SK-N-MC (cell line): ENCODE results near the gene OR7G3.

ENCODE experiments used
- EZH2 ChIP-seq: fragments of 200-600 bp; sonication (generic); IDR thresholded peaks from one replicate; pipeline ENCODE4 v1.6.1; 2017; ENCODE audit warnings: antibody characterized with exemption
- FOXP2 ChIP-seq: optimal IDR thresholded peaks from 2 replicates; pipeline ENCODE3; 2011; ENCODE audit warnings: mild to moderate bottlenecking, moderate library complexity; ENCODE audit not compliant: insufficient read depth; ENCODE audit errors: extremely low read length, control extremely low read depth

DNA sequence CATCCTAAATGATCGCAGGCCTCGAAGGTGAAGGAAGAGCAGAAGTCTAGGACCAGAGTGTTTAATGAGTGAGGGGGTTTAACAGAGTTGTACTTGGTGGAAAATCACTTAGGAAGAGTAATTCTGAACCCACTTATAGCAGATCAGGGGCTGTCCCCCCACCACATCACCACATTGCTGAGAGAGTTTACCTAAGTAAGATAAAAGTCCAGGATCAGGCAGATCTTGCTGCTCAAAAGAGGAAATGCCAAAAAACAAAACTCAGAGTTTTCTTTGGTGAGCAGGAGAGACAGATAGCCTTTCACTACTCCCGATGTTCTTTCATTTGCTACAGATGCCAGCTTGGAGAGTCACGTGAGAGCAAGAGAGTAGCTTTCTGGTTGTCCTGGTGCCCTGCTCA is 28.8 kb upstream of the OR7G3 start:
- TF ChIP-seq EZH2 (no peak), FOXP2 (no peak)
